Caco-2 (cell line): ENCODE measurements around the gene ASCC2. TPM values are rescaled to one million over a fixed set of nuclear protein-coding genes. Genes with fewer than 3 reads are reported as not detected.

Experiments used
- BruUV-seq: library from RNA; stranded (reverse); fragments of 400-500 nt; replicated peaks from 2 replicates; lab custom pipeline; 2021; lab: Mats Ljungman, UMichigan
- CTCF ChIA-PET: fragments of 300-600 bp; sonication (Branson Sonifier 250); formaldehyde crosslinking; loops from one replicate; lab custom pipeline; 2022; ENCODE audit warnings: antibody characterized with exemption; lab: Charles Lee
- POLR2A ChIA-PET: fragments of 300-600 bp; sonication (Branson Sonifier 250); formaldehyde crosslinking; loops from one replicate; lab custom pipeline; 2022; ENCODE audit warnings: antibody characterized with exemption; lab: Charles Lee
- DNase-seq, 2 experiments: peaks; one replicate each; pipeline versions ENCODE4 v3.0.0 to v3.0.0-alpha.2; 2020 to 2022
- H3K27me3 ChIP-seq: replicated peaks from 2 replicates; pipeline ENCODE4 v1.6.0; 2011; ENCODE audit warnings: low read length; ENCODE audit not compliant: control insufficient read depth, insufficient read depth
- H3K36me3 ChIP-seq: 2 replicates; pipeline ENCODE4 v1.5.1; 2011; ENCODE audit warnings: low read length; ENCODE audit not compliant: control insufficient read depth, insufficient read depth
- H3K4me1 ChIP-seq: fragments of 250-450 bp; sonication (Bioruptor Pico); 2 replicates; pipeline ENCODE4 v1.5.1; 2020; ENCODE audit warnings: mild to moderate bottlenecking
- H3K4me3 ChIP-seq: 2 replicates; pipeline ENCODE4 v1.5.1; 2011; ENCODE audit warnings: low read depth, mild to moderate bottlenecking, control low read depth, low read length
- H3K9me3 ChIP-seq: fragments of 250-450 bp; sonication (Bioruptor Pico); 2 replicates; pipeline ENCODE4 v1.5.1; 2020; ENCODE audit warnings: mild to moderate bottlenecking, moderate library complexity
- H3K27ac Mint-ChIP-seq: one replicate; pipeline ENCODE4 v1.8.0; 2022; ENCODE audit warnings: mixed read lengths; ENCODE audit not compliant: unreplicated experiment
- H3K27me3 Mint-ChIP-seq: one replicate; pipeline ENCODE4 v1.8.0; 2022; ENCODE audit warnings: mixed read lengths; ENCODE audit not compliant: insufficient read depth, unreplicated experiment
- H3K36me3 Mint-ChIP-seq: one replicate; pipeline ENCODE4 v1.8.0; 2022; ENCODE audit warnings: mild to moderate bottlenecking, mixed read lengths; ENCODE audit not compliant: insufficient read depth, unreplicated experiment
- H3K4me1 Mint-ChIP-seq: one replicate; pipeline ENCODE4 v1.8.0; 2022; ENCODE audit warnings: low read depth, mixed read lengths; ENCODE audit not compliant: unreplicated experiment
- H3K4me3 Mint-ChIP-seq: one replicate; pipeline ENCODE4 v1.8.0; 2022; ENCODE audit warnings: mild to moderate bottlenecking, moderate library complexity, mixed read lengths; ENCODE audit not compliant: unreplicated experiment
- H3K9me3 Mint-ChIP-seq: one replicate; pipeline ENCODE4 v1.8.0; 2022; ENCODE audit warnings: mixed read lengths; ENCODE audit not compliant: unreplicated experiment
- CTCF ChIP-seq, 2 experiments: fragments of 200-600 bp in 1 of 2; IDR thresholded peaks; 1 replicate in 1 of 2; 2 replicates in 1 of 2; pipeline versions ENCODE4 v1.5.1 to v1.8.0; 2011 to 2022; ENCODE audit warnings: antibody characterized with exemption in 1 of 2, control low read depth in 1 of 2, inconsistent platforms in 1 of 2, low read depth in 1 of 2, low read length in 1 of 2, mild to moderate bottlenecking in 1 of 2, moderate library complexity in 1 of 2; ENCODE audit not compliant: insufficient read depth in 1 of 2, severe bottlenecking in 1 of 2, unreplicated experiment in 1 of 2
- intact Hi-C: fragments of 100-400 bp; cut with micrococcal nuclease; formaldehyde crosslinking; loops from one replicate; pipeline ENCODE4 v1.10.0; 2022; ENCODE audit not compliant: unreplicated experiment
- total RNA-seq: library from RNA; stranded (reverse); gene quantifications from 2 replicates; pipeline ENCODE4 v1.2.3, GENCODE V29; 2022

ASCC2 gene
- total RNA-seq, 1 experiment from 2014 or later = 61.4 TPM

DNA sequence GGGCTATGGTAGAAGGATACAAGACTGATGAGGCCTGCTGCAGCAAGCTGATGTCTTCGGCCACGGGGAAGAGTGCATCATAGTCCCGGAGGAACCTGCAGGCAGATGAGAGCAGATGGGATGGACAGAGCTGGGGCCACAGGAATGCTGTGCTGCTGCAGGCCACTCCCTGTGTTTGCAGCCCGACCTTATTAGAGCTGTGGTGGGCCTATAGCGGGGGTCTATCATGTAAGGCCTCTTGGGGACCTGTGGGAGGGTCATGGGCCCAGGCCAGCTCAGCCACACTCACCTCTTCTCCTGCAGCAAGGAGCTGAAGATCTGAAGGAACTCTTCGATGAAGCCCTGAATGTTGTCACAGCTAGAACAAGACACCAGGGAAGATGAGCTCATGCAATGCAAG lies 31.9 kb downstream of the ASCC2 start:
- no peak for DNase-seq
- intact Hi-C loops = no loop called here
- TF ChIP-seq CTCF (IDR thresholded peaks at IDR 0.05; ENCODE audit: insufficient read depth in 1 of 2, low read depth in 1 of 2, low read length in 1 of 2, severe bottlenecking in 1 of 2, unreplicated experiment in 1 of 2) = no peak
- Histone ChIP-seq H3K9me3 (no peaks in the 10 kb centered on the region), H3K27me3 (no peaks in the 10 kb centered on the region), H3K4me3 (no peak overlapping the region), H3K4me1 (peaks cover 12% of the 10 kb centered on the region), H3K36me3 (peaks cover 5% of the 10 kb centered on the region)
- Mint-ChIP-seq H3K36me3 (peaks cover 49% of the 10 kb centered on the region), H3K4me1 (peaks cover 11% of the 10 kb centered on the region), H3K4me3 (no peak overlapping the region), H3K27ac (no peak overlapping the region), H3K9me3 (no peaks in the 10 kb centered on the region), H3K27me3 (no peaks in the 10 kb centered on the region)
- ChIA-PET POLR2A (no interaction called here), CTCF (no interaction called here)
- BruUV-seq = no TSS peak

DNA sequence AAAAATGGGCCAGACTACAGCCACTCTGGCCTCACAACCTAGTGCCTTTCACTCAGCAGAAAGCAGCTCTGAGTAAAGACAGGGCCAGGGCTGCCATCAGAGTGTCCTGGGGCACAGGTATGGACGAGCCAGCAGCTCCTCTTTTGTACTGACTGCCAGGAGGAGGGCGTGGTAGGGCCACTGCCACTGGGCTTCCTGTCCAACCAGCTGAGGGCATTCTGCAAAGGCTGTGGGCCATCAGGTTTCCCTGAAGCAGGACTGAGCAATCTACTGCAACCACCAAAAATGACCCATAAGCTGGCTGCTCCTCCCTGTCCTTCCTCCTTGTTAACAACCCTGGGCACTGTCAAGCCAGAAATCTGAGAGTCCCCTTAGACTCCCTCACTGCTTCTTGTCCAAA lies 33.1 kb downstream of the ASCC2 start:
- BruUV-seq = no TSS peak
- Histone ChIP-seq H3K4me3 (no peak overlapping the region), H3K36me3 (peaks cover 5% of the 10 kb centered on the region), H3K9me3 (no peaks in the 10 kb centered on the region), H3K27me3 (no peaks in the 10 kb centered on the region), H3K4me1 (peaks cover 22% of the 10 kb centered on the region)
- no peaks in the 10 kb centered on the region for H3K27me3 Mint-ChIP-seq
- H3K4me3 Mint-ChIP-seq = no peak overlapping the region
- POLR2A ChIA-PET = no interaction called here
- no peak overlapping the region for H3K27ac Mint-ChIP-seq
- no peak for TF ChIP-seq CTCF (IDR thresholded peaks at IDR 0.05; ENCODE audit: insufficient read depth in 1 of 2, low read depth in 1 of 2, low read length in 1 of 2, severe bottlenecking in 1 of 2, unreplicated experiment in 1 of 2)
- intact Hi-C loops = loop anchor here (5.0 kb wide), 1 partner anchor 38 kb away; the partner anchor contains the start of genes UQCR10 and ZMAT5
- peaks cover 55% of the 10 kb centered on the region for H3K36me3 Mint-ChIP-seq
- H3K9me3 Mint-ChIP-seq = no peaks in the 10 kb centered on the region
- peaks cover 8% of the 10 kb centered on the region for H3K4me1 Mint-ChIP-seq
- CTCF ChIA-PET = no interaction called here
- DNase-seq = no peak

- no TSS peak for BruUV-seq
- ChIA-PET CTCF (interaction anchor here (0.6 kb wide), 1 partner anchor 62 kb away, joined by 3 read pairs; no protein-coding TSS in a partner anchor), POLR2A (no interaction called here)
Measured at GRCh38 chr22:29803190-29803589, 34.9 kb downstream of the ASCC2 start.

More at GRCh38 chr22:29803190-29803589, 34.9 kb downstream of the ASCC2 start:
- H3K4me3 Mint-ChIP-seq = no peak overlapping the region
- H3K4me1 ChIP-seq = peaks cover 37% of the 10 kb centered on the region
- no peaks in the 10 kb centered on the region for H3K27me3 ChIP-seq
- H3K9me3 ChIP-seq = no peaks in the 10 kb centered on the region
- peaks cover 5% of the 10 kb centered on the region for H3K36me3 ChIP-seq
- H3K4me3 ChIP-seq = no peak overlapping the region
- no peaks in the 10 kb centered on the region for H3K27me3 Mint-ChIP-seq
- no peak overlapping the region for H3K27ac Mint-ChIP-seq
- no peaks in the 10 kb centered on the region for H3K9me3 Mint-ChIP-seq
- intact Hi-C loops = loop anchor here (5.0 kb wide), 1 partner anchor 36 kb away; the partner anchor contains the start of genes UQCR10 and ZMAT5
- no peak for DNase-seq
- peaks cover 8% of the 10 kb centered on the region for H3K4me1 Mint-ChIP-seq
- peaks cover 60% of the 10 kb centered on the region for H3K36me3 Mint-ChIP-seq
- TF ChIP-seq CTCF (IDR thresholded peaks at IDR 0.05; ENCODE audit: insufficient read depth in 1 of 2, low read depth in 1 of 2, low read length in 1 of 2, severe bottlenecking in 1 of 2, unreplicated experiment in 1 of 2) = no peak
